ENCODE measurements around the gene ZFAND5.

- TF ChIP-seq POLR2A (IDR thresholded peaks at IDR 0.05; ENCODE audit: low read length) (no peak), GATA1 (IDR thresholded peaks at IDR 0.05; ENCODE audit: low read depth, low read length) (no peak)
These were observed 36.4 kb upstream of the ZFAND5 start for GRCh38 chr9:72401396-72401795.
